Stimulated activated CD4-positive, alpha-beta T cell treated with anti-CD3 and anti-CD28 coated beads, Interleukin-4, amount 100 ng/mL, for 48 hours (primary cell): ENCODE data around the gene LRRC36.
A peak's percentile ranks its signal among the peaks of the same experiment; 100 is the strongest.

Source experiments
- DNase-seq, 2 donors: peaks; one replicate each; pipeline ENCODE4 v3.0.0-alpha.2; 2020; ENCODE audit warnings: low read depth in 2 of 2

Gene LRRC36

DNA sequence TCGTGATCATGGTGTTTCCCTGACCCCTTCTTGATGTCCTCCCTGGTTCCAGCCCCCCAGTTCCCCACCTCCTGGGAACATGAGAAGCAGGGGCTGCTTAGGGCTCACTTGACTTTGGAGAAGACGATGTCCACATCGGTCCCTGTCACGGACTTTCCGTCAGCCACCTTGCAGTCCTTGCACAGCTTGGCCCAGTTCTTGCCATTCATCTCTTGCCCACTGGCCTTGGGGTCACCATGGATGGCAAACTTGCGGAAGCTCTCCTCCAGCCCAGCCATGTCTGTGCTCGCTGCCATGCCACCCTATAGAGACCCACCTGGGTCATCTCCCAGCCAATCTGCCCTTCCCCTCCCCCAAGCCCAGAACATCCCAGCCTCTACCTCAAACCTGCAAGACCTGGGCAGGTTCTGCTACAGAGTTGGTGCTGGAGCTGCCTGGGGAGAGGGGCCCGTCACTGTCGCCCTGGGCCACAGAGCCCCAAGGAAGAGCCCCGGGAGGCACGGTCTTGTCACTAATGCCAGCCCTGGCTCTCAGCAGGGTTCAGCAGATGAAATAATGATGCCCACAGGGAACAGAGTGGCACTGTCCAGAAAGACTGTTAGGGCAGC is 64.3 kb downstream of the LRRC36 start:
- no peak for DNase-seq

DNA sequence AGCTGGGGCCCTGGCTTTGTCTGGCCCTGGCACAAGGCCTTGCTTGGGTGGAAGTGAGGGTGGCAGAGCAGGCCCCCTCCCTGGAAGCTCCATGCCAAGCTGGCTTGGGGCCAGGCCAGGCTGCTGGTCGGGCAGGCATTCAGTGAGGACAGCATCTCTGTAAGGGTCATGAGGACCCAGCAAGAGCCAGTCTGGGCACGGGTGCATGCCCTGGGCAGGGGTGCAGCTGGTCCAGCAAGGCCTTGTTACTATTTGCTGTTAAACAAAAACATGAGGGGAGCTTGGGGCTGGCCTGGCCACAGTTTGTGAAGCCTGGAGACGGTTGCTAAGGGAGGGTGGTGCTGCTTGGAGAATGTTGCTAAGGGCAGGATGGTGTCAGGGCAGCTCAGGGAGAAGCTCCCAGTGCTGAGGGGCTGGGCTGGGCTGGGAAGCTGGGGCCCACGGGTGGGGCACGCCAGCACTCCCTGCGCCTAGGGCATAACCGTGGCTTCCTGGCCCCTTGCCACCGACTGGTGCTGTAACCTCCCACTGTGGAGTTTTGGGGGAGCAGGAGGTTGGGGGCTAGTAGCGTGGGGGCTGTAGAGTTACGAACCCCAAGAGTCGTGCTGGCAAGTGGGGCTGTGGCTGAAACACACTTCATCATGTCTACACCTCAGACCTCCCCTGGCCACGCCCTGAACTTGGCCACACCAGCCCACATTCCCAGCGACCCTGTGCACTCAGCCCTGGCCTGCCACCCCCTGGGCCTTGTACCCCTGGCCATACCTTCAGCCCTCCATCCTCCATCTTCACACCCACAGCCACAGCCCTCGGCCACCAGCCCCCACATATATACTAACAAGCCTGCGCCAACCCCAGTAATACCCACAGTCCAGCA is 65.0 kb downstream of the LRRC36 start:
- DNase-seq = no peak

DNA sequence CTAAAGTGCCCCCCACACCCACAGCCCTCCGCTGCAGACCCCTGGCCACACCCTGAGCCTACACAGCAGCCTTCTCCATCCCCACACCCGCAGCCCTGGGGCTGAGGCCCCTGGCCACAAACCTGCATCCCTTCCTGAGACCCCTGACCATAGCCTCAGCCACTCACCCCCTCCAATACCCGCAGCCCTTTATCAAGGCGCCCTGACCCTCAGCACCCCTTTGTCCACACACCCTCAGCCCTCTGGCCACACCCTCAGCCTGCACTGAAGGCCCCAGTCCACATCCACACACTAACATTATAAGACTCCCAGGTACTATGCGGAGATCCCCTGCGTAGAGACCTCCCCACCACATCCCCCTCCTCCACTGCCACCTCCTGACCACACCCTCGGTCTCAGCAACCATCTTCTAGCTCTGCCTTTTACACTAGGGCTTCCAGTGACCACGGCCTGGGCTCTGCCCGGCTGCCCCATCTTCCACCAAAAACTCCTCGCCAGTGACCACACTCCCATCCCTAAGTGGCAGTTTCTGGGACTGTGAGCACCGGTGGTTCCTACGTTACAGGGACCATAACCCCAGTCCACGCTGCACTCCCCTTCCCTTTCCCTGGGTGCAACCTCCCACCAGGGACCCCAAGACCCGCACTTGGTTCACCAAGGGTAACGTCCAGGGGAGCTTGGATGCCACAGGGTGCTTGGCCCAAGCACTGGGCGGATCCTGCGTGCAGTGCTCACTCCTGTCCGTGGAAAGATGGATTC is 65.9 kb downstream of the LRRC36 start:
- no peak for DNase-seq

DNA sequence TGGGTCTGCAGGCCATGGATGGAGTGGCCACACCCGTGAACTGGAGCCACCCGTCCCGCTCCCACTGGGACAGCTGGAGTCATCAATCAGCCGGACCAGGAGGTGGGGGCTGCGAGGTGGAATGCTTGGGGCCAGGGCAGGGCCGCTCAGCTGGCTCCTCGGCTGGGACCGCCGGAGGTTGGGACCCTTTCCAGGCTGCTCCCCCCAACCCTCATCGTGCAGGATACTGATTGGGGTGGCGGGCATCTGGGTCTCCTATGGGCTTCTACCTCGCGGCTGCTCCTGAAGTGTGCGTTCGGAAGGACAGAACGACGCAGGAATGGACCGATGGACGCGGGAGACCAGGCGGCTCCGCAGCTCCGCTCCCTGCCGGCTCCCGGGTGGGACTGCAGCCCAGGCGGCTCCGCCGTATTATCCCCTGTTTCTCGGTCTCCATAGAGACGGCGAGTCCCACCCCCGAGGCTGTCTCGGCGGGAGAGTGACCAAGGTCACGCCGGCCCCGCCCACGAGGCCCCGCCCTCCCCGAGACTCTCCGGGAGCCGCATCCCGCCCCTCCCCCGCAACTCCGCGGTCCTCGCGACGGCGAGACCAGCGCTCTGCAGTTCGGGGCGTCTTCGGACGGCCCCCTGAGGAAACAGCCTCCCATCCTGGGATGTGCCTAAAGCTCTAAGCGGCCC is 66.6 kb downstream of the LRRC36 start, which contains the start of gene TPPP3:
Gene TPPP3 (minus strand): TSS at position 388 of the 677 bp plus-strand sequence. CDS start 2,387 bp downstream, outside the sequence.
- DNase-seq = peak; percentile 35 to 38

DNA sequence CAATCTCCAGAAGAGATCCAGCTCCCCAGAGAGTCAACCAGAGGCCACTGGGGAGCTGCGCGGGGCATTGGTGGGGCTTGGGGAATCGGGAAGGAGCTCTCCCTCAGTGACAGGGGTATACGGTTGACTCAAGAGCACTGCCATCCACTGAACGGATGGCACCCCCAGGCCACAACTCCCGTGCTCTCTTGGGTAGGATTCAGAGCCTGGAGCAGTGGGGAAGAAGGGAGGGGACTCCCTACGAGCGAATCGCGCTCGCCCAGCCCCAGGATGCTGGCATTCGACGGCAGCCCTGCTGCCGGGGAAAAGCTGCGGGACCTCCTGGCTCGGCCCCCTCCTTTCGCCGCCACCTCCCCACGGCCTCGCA is 67.2 kb downstream of the LRRC36 start:
- no peak for DNase-seq

DNA sequence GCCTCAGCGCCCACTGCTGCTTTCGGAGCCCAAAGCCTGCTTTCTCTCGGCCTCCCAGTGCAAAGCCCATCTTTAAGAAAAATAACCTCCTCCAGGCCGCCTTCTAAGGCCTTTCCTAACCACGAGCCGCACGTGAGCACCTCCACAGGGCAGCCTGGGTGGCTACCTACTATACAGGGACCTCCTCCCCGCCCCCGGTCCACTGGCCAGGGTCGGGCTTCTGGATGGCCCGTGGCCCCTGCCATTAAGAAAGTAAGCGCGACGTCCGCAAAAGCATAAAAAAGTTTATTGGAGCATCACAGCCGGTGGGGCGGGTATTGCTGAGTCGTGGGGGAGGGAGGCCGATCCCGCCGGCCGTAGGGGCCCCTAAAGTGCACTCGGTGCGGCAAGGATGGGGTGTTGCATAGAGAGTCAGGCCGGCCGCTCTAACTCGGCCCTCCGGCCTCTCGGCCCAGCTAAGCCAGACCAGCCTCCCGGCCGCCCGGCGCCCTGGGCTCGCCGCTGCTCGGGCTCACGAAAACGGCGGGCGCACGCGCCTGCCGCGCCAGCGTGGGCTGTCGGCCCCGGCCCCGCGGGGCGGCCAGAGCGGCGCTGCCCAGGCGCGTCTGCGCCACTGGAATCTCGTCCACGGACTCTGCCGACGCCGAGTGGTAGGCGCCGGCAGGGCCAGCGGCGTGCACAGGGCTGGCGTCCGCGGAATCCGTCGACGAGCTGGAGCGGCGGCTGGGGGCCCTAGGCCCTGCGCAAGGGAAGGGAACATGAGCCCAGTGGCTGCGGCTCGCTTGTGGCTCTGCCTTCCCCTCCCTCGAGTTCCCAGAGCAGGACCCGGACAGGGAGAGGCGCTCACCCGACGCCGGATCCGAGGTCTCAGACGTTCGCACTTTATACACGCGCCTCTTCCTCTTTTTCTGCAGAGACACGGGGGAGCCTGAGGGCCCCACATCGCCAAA is 67.8 kb downstream of the LRRC36 start:
- DNase-seq = no peak

DNA sequence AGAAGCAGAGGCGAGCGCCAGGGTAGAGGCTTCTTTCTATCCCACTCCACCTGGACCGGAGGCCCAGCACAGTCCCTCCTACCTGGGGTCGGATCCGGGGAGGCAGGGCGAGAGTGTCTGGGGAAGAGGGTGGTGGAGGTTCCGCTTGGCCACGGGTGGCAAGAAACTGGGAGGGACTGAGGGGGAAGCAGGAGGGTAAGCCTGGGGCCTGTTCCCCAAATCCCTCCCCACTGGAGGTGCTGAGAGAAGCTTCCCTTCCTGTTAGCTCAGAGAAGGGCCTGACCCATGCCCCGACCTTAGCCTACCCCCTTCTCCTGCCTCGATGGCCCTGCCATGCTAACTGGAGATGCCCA is 68.5 kb downstream of the LRRC36 start:
- no peak for DNase-seq

DNA sequence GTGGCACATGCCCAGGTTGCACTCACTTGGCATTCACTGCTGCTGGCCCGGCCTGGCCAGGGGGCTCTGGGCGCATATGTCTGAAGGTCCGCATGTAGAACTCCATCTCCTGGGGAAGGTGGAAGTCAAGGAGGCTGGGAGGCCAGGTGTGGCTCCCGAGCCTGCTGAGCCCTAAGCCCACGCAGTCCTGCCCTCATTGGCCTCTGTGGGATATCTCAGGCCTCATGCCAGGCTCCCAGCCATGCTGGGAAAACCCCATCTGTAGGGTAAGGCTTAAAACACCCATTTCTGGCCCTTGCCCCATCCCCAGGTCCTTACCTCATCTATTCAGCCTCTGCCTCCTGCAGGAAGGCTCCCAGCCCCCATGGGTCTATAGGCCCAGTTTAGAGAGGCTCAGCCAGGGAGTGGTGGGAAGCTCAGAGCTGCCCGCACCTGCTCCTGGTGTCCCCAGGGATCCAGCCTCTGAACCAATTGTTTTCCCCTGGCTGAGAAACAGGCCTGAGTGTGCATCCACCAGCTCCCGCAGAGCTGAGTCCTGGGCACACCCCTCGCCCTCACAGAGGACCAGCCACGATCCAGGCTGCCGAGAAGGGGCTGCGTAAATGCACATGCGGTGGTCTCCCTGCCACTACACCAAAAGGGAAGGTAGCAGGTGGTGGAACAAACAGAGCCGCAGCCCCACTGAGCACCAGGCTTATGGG is 69.0 kb downstream of the LRRC36 start:
- no peak for DNase-seq

DNA sequence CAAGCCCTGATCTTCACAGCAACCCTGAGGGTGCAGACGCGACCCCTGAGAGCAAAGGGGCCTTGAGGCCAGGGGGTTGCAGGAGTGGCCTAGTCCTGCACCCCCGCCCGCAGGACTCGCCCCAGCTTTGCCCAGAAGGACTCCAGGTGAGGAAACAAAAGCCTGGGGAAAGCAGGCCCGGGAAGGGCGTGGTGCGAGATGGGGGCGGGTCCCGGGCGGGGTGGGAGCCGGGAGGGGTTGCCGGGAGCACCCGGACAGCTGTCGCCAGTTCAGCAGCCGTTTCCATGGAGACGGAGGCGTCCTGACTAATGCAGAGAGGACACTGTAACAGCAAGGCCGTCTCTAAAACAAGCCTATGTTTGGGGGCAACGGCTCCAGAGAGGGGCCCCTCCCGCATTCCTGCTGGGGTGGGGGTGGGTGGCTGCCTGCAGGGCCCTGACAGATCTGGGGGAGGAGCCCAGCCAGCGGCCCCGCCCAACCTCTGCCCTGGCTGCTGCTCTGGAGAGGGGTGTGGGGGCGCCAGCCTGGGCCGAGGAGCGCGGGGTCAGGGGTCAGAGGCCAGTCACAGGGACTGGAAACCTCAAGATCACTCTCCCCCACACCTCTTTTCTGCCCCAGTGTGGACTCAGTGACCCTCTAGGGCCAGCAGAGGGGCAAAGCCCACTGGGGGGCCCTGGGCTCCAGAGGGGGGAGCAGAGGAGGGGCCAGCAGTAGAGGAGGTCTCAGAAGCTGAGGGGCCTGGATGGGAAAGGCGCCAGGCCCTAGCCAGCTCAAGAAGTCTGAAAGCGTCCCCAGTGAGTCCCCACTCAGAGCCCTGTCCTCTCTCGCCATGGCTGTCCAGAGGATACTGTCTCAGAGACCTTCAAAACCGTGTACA is 69.8 kb downstream of the LRRC36 start:
- DNase-seq = no peak

DNA sequence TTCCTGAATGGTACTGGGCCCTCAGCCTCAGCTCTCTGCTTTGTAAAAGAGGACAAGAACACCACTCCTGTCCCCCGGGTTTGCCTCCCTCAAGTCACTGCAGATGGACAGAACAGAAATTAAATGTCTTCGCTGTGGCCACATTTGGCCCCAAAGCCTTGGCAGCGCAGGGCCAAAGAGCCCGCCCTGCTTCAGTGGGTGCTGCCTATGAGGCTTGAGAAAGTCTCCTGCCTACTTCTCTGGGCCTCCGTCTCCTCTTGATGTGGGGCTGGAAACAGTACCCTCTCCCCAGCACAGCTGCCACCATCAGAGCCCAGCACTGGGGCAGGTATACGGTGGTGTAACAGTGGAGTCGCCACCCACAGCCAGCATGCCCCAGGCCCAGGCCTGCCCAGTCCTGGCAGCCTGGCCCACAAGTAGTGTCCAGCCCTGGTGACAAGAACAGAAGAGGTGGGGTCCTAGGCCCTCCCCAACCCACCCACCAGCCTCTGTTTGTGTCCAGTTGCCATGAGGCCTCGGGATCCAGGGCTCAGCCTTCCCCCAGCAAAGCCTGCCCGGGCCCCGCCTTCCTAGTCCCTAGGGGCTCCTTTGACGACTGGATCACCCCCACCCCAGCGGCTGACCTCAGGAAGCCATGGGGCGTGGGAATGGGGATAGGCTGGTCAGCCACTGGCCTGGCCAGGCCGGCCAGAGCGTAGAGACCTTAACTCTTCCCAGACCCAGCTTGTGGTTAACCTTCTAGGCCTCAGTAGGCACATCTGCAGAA is 70.6 kb downstream of the LRRC36 start:
- no peak for DNase-seq

DNA sequence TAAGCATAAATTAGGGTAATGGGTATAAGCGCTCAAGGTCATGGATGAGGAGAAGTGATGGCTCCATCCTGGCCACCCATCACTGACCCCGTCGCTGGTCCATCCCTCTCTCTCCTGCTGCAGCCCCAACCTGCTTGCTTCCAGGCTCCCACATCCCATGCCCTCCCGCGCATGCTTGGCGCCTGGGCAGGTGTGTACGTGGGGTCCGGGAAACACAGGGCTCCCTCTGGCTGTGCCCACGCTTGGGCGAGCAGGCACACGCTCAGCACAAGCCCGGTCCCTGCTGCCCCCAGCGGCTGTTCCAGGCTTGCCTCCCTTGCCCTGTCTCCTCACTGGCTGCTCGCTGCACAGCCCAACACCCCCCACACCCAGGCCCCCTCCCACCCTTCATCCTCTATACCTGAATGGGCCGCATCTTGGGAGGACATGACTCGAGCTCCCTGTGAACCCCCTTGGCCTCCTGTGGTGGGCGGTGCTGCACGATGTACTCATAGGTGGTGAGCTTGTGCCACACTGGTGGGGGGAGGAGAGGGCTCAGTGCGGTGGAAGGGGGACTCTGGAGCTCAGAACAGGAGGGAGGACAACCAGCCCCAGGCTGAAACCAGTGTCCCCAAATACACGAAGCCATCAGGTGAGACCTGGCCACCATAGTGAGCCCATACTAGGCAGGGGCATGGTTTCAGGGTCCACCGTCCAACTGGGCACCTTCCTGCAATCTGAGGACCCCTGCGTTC is 71.4 kb downstream of the LRRC36 start:
- no peak for DNase-seq

DNA sequence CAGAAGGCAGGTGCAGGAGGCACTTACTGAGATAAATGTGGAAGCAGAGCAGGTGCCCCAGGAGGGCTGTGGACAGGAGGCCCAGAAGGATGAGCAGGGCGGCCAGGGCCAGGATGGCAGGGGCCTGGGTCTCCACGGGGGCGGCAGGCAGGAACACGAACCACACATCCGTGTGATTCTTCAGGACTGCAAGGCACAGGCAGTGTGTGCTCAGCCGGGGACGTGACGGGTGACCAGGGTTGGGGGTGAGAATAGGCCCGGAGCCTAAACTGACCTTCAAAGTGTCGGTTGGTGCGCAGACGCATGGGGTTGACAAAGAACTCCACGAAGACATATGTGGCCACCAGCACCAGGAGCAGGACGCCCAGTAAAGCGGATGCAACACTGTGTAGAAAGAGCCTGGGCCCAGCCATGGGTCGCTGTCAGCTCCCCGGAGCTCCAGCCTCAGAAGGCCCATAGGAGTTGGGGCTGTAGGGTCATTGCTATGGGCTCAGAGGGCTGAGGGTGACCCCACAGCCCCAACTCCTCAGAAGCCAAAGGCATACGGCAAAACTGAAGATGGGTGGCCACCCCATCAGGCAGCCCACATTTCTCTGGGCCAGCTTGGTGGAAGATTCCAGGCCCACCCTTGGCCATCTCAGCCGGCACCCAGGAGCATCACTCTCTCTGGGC is 72.1 kb downstream of the LRRC36 start:
- DNase-seq = no peak

DNA sequence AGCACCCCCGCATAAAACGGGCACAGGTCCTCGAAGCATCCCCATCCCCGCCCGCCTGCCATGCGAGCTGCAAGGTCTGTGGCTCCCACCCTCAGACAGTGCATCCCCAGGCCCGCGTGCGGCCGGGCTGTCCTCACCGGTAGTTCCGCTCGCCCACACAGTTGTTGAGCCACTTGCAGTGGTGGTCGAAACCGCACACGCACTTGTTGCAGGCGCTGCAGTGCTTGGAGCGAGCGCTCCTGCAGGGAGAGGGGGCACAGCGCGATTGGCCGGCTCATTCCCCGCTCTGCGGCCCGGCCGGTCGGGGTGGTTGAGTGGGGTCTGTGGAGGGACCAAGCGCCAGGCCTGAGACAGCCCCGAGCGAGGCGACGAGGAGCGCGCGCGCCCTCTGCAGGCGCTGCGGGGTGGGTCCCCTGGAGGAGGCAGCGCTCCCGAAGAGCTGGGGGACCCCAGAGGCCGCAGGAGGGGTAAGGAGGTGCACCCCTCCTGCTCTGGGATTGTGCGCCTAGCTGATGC is 72.7 kb downstream of the LRRC36 start:
- peak; percentile 43 to 54 for DNase-seq

DNA sequence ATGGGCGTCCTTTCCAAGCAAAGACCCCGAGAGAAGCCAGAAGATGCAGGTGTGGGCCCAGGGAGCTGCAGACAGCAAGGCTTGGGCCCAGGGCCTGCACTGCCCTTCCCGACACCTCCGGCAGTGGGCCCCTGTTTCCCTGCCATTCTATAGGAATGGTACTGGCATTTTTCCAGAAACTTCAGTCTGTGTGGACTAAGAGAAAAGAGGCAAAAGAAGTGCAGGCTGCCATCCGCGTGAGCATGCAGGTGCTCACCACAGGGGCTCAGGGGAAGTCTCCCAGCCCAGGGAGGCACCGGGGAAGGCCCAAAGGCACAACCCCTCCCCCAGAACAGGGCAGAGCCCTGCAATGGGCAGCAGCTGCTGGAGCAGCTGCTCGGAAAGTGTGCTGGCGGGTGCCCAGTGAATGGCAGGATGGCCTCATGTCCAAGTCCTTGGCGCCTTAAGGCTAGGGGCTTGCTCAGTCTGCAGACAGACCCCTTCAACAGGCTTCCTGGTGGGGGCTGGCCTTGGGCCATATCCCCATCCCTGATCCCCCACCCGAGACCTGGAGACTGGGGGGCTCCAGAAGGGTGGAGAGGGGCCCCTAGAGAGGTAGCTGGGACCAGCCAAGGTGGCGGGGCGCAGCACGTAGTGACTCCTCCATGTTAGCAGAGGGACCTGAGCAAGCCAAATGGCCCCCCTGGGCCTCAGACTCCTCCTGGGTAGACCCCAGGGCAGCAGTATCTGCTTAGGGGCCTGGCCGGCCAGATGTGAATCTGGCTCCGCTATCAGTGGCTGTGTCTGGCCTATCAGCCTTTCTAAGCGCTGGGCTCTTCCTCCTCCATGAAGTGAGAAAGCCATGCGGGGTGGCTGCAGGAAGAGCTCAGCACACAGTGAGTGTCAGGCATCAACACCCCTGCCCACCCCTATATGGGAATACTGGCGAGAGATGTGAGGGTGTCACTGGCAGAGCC is 73.4 kb downstream of the LRRC36 start:
- no peak for DNase-seq

DNA sequence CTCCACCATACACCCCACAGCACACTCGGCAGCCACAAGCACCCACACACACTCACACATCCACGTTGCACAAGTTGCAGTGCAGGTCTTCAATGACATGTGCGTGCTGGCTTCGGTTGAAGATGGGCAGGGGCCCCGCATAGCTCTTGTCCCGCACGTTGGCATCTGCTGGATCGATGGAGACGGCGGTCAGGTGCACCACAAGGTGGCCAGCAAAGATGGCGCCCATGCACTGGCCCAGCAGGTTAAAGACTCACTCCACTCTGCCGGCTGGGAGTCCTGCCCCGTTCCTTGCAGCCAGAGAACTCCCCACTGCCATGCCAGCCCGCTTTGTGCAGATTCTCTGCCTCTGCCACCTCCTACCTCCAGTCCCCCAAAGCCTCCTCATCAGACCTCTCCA is 74.3 kb downstream of the LRRC36 start:
- no peak for DNase-seq
